H1 (cell line): ENCODE results near the gene FLRT2. TPM values are rescaled to one million over a fixed set of nuclear protein-coding genes. Genes with fewer than 3 reads are reported as not detected.

ENCODE experiments used
- BACH1 ChIP-seq: IDR thresholded peaks from 2 replicates; pipeline ENCODE4 v1.6.1; 2012; ENCODE audit warnings: low read length, improper control_type of control experiment
- CBX8 ChIP-seq: fragments of 300-800, 300-1000 bp; sonication (generic); IDR thresholded peaks from 2 replicates; pipeline ENCODE4 v1.7.1; 2016; ENCODE audit warnings: low read depth, low read length, borderline replicate concordance
- CHD2 ChIP-seq: IDR thresholded peaks from 2 replicates; pipeline ENCODE4 v1.6.1; 2012; ENCODE audit warnings: low read length, improper control_type of control experiment
- FOSL1 ChIP-seq: IDR thresholded peaks from 2 replicates; pipeline ENCODE4 v1.6.1; 2011; ENCODE audit warnings: mild to moderate bottlenecking, low read depth, low read length, moderate library complexity; ENCODE audit not compliant: insufficient read depth
- GTF2F1 ChIP-seq: IDR thresholded peaks from 2 replicates; pipeline ENCODE4 v1.6.1; 2012; ENCODE audit warnings: low read depth, low read length, improper control_type of control experiment, borderline replicate concordance
- KDM4A ChIP-seq: IDR thresholded peaks from one replicate; pipeline ENCODE4 v1.7.1; 2012; ENCODE audit warnings: low read depth, mild to moderate bottlenecking, moderate library complexity, low read length, inconsistent platforms; ENCODE audit not compliant: severe bottlenecking
- POLR2AphosphoS5 ChIP-seq: IDR thresholded peaks from 2 replicates; pipeline ENCODE4 v1.6.1; 2011; ENCODE audit warnings: low read depth, low read length
- SIX5 ChIP-seq: IDR thresholded peaks from 2 replicates; pipeline ENCODE4 v1.6.1; 2011; ENCODE audit warnings: mild to moderate bottlenecking, low read depth, low read length
- TAF7 ChIP-seq: optimal IDR thresholded peaks from 2 replicates; pipeline ENCODE3; 2011; ENCODE audit warnings: low read depth, mild to moderate bottlenecking, inconsistent platforms, low read length, moderate library complexity, borderline replicate concordance
- TEAD4 ChIP-seq: IDR thresholded peaks from 2 replicates; pipeline ENCODE4 v1.6.1; 2012; ENCODE audit warnings: low read depth, low read length, inconsistent platforms, mixed read lengths
- polyA plus RNA-seq, 7 experiments: library from polyadenylated mRNA; depleted of rRNA in 3 of 7; stranded (reverse) in 5 of 7; unstranded in 2 of 7; fragments of >200 nt in 5 of 7; fragments of 200-250 nt in 2 of 7; gene quantifications; 1 replicate in 5 of 7; 2 replicates in 1 of 7; 4 replicates in 1 of 7; pipeline versions ENCODE4 v1.2.1 to v1.2.3, GENCODE V29; 2011 to 2013; ENCODE audit warnings: missing spikeins in 2 of 7, mixed read lengths in 2 of 7
- total RNA-seq: library from RNA; stranded (reverse); fragmentation: NEBNext Ultra II Directional; extraction: Animal tissue kit (Norgen Biotek cat#: 25700); gene quantifications from 2 replicates; pipeline ENCODE4 v1.2.1, GENCODE V29; 2021
- TF ChIP-seq, protein P1 (sequence below): fragments of 300-600 bp; sonication (generic); IDR thresholded peaks from 2 replicates; pipeline ENCODE4 v1.7.1; 2012; ENCODE audit warnings: low read length, moderate library complexity, mild to moderate bottlenecking, inconsistent platforms; ENCODE audit not compliant: insufficient replicate concordance
- TF ChIP-seq, protein P2 (sequence below): IDR thresholded peaks from 2 replicates; pipeline ENCODE4 v1.6.1; 2011; ENCODE audit warnings: low read length, improper control_type of control experiment

The FLRT2 gene
- total and polyA plus RNA-seq, 2 of the 8 experiments (the other 6 are each of a cell fraction or from before 2014, with no cell fraction given), result 2.4 to 6.9 TPM

DNA sequence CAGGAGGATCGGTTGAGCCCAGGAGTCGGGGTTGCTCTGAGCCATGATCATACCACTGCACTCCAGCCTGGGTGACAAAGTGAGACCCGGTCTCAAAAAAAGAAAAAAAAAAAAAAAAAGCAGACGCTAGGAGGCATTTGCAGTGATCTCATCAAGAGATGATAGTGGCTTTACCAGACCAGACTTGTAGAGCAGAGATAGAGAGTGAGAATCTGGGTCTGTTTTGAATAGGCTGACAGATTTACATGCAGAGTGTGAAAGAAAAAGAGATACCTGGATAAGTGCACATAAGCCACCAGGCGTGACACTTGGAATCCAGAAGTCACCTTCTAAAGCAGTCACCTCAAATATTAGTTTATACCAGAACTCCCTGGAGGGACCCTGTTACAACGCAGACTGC, 21.1 kb upstream of the FLRT2 start (continued):
- TF ChIP-seq, protein P1, sequence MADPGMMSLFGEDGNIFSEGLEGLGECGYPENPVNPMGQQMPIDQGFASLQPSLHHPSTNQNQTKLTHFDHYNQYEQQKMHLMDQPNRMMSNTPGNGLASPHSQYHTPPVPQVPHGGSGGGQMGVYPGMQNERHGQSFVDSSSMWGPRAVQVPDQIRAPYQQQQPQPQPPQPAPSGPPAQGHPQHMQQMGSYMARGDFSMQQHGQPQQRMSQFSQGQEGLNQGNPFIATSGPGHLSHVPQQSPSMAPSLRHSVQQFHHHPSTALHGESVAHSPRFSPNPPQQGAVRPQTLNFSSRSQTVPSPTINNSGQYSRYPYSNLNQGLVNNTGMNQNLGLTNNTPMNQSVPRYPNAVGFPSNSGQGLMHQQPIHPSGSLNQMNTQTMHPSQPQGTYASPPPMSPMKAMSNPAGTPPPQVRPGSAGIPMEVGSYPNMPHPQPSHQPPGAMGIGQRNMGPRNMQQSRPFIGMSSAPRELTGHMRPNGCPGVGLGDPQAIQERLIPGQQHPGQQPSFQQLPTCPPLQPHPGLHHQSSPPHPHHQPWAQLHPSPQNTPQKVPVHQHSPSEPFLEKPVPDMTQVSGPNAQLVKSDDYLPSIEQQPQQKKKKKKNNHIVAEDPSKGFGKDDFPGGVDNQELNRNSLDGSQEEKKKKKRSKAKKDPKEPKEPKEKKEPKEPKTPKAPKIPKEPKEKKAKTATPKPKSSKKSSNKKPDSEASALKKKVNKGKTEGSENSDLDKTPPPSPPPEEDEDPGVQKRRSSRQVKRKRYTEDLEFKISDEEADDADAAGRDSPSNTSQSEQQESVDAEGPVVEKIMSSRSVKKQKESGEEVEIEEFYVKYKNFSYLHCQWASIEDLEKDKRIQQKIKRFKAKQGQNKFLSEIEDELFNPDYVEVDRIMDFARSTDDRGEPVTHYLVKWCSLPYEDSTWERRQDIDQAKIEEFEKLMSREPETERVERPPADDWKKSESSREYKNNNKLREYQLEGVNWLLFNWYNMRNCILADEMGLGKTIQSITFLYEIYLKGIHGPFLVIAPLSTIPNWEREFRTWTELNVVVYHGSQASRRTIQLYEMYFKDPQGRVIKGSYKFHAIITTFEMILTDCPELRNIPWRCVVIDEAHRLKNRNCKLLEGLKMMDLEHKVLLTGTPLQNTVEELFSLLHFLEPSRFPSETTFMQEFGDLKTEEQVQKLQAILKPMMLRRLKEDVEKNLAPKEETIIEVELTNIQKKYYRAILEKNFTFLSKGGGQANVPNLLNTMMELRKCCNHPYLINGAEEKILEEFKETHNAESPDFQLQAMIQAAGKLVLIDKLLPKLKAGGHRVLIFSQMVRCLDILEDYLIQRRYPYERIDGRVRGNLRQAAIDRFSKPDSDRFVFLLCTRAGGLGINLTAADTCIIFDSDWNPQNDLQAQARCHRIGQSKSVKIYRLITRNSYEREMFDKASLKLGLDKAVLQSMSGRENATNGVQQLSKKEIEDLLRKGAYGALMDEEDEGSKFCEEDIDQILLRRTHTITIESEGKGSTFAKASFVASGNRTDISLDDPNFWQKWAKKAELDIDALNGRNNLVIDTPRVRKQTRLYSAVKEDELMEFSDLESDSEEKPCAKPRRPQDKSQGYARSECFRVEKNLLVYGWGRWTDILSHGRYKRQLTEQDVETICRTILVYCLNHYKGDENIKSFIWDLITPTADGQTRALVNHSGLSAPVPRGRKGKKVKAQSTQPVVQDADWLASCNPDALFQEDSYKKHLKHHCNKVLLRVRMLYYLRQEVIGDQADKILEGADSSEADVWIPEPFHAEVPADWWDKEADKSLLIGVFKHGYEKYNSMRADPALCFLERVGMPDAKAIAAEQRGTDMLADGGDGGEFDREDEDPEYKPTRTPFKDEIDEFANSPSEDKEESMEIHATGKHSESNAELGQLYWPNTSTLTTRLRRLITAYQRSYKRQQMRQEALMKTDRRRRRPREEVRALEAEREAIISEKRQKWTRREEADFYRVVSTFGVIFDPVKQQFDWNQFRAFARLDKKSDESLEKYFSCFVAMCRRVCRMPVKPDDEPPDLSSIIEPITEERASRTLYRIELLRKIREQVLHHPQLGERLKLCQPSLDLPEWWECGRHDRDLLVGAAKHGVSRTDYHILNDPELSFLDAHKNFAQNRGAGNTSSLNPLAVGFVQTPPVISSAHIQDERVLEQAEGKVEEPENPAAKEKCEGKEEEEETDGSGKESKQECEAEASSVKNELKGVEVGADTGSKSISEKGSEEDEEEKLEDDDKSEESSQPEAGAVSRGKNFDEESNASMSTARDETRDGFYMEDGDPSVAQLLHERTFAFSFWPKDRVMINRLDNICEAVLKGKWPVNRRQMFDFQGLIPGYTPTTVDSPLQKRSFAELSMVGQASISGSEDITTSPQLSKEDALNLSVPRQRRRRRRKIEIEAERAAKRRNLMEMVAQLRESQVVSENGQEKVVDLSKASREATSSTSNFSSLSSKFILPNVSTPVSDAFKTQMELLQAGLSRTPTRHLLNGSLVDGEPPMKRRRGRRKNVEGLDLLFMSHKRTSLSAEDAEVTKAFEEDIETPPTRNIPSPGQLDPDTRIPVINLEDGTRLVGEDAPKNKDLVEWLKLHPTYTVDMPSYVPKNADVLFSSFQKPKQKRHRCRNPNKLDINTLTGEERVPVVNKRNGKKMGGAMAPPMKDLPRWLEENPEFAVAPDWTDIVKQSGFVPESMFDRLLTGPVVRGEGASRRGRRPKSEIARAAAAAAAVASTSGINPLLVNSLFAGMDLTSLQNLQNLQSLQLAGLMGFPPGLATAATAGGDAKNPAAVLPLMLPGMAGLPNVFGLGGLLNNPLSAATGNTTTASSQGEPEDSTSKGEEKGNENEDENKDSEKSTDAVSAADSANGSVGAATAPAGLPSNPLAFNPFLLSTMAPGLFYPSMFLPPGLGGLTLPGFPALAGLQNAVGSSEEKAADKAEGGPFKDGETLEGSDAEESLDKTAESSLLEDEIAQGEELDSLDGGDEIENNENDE, result no peak
- no peak for TF ChIP-seq TAF7
- no peak for TF ChIP-seq TEAD4
- no peak for TF ChIP-seq KDM4A
- no peak for TF ChIP-seq FOSL1
- TF ChIP-seq, protein P2, sequence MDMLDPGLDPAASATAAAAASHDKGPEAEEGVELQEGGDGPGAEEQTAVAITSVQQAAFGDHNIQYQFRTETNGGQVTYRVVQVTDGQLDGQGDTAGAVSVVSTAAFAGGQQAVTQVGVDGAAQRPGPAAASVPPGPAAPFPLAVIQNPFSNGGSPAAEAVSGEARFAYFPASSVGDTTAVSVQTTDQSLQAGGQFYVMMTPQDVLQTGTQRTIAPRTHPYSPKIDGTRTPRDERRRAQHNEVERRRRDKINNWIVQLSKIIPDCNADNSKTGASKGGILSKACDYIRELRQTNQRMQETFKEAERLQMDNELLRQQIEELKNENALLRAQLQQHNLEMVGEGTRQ, result no peak
- TF ChIP-seq GTF2F1, result no peak
- no peak for TF ChIP-seq POLR2AphosphoS5
- TF ChIP-seq CBX8, result no peak
- TF ChIP-seq CHD2, result no peak
- no peak for TF ChIP-seq BACH1
- no peak for TF ChIP-seq SIX5
